ENCODE results near the gene TAF11L2.
"Not testable (repeated sequence)": the region's sequence is repeated elsewhere in the genome, so short reads cannot be mapped to it uniquely, and the experiment has no call there.

DNA sequence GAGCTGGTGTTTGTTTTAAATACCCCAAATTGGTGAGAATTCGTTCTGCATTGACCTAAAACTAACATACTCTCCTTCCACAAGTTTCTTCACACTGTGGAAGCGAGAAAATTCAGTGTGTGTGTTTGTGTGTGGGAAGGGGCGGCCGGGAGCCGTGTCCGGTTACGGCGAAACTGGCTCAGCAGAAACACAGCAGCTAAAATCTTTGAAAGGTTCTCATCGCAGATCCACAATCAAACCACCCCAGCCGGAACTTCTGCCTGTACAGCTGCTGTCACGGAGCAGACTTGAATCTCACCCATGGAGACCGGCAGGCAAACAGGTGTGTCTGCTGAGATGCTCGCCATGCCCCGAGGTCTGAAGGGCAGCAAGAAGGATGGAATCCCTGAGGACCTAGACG lies 20.0 kb downstream of the TAF11L2 start, which contains the start of gene TAF11L3:
- TF ChIP-seq POLR2AphosphoS5 (IDR thresholded peaks at IDR 0.05; ENCODE audit: low read depth, low read length); SIN3A (IDR thresholded peaks at IDR 0.05; ENCODE audit: borderline replicate concordance, insufficient read depth, low read length); TAF1 (IDR thresholded peaks at IDR 0.05; ENCODE audit: borderline replicate concordance, insufficient read depth, low read length): not testable (repeated sequence)
- TF ChIP-seq, protein P1, sequence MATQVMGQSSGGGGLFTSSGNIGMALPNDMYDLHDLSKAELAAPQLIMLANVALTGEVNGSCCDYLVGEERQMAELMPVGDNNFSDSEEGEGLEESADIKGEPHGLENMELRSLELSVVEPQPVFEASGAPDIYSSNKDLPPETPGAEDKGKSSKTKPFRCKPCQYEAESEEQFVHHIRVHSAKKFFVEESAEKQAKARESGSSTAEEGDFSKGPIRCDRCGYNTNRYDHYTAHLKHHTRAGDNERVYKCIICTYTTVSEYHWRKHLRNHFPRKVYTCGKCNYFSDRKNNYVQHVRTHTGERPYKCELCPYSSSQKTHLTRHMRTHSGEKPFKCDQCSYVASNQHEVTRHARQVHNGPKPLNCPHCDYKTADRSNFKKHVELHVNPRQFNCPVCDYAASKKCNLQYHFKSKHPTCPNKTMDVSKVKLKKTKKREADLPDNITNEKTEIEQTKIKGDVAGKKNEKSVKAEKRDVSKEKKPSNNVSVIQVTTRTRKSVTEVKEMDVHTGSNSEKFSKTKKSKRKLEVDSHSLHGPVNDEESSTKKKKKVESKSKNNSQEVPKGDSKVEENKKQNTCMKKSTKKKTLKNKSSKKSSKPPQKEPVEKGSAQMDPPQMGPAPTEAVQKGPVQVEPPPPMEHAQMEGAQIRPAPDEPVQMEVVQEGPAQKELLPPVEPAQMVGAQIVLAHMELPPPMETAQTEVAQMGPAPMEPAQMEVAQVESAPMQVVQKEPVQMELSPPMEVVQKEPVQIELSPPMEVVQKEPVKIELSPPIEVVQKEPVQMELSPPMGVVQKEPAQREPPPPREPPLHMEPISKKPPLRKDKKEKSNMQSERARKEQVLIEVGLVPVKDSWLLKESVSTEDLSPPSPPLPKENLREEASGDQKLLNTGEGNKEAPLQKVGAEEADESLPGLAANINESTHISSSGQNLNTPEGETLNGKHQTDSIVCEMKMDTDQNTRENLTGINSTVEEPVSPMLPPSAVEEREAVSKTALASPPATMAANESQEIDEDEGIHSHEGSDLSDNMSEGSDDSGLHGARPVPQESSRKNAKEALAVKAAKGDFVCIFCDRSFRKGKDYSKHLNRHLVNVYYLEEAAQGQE (IDR thresholded peaks at IDR 0.05; ENCODE audit: insufficient read depth in 1 of 2, low read depth in 2 of 2, low read length in 2 of 2) = not testable (repeated sequence)

Measured in PFSK-1 (cell line).